OCI-M2 (cell line): Measurements from ENCODE around the gene DSTN.

Source experiments
- DNase-seq: peaks from one replicate; lab custom pipeline; 2025; ENCODE audit not compliant: unreplicated experiment; lab: John Stamatoyannopoulos, UW

Gene DSTN

GRCh38 chr20:17622851-17623508 lies 53.1 kb downstream of the DSTN start:
- no peak for DNase-seq

- DNase-seq: no peak
Measured at GRCh38 chr20:17624070-17624469, 54.2 kb downstream of the DSTN start.

- no peak for DNase-seq
Measured at GRCh38 chr20:17624551-17625245, 54.8 kb downstream of the DSTN start.

- DNase-seq: no peak
Measured at GRCh38 chr20:17625246-17626051, 55.6 kb downstream of the DSTN start.

GRCh38 chr20:17626217-17627007 lies 56.5 kb downstream of the DSTN start:
- DNase-seq: no peak

GRCh38 chr20:17627101-17627955 lies 57.5 kb downstream of the DSTN start:
- no peak for DNase-seq

- DNase-seq: no peak
Measured at GRCh38 chr20:17628101-17628841, 58.4 kb downstream of the DSTN start.

- DNase-seq: no peak
Measured at GRCh38 chr20:17629025-17629424, 59.1 kb downstream of the DSTN start.

- DNase-seq: no peak
Measured at GRCh38 chr20:17629678-17630089, 59.8 kb downstream of the DSTN start.

GRCh38 chr20:17630151-17630805 lies 60.4 kb downstream of the DSTN start:
- DNase-seq: no peak

- DNase-seq: no peak
Measured at GRCh38 chr20:17630806-17631195, 60.9 kb downstream of the DSTN start.

GRCh38 chr20:17631576-17632319 lies 61.9 kb downstream of the DSTN start:
- DNase-seq: no peak

GRCh38 chr20:17633221-17633849 lies 63.5 kb downstream of the DSTN start:
- DNase-seq: no peak

GRCh38 chr20:17633850-17634500 lies 64.1 kb downstream of the DSTN start:
- DNase-seq: no peak

GRCh38 chr20:17634661-17635331 lies 64.9 kb downstream of the DSTN start:
- no peak for DNase-seq

- no peak for DNase-seq
Measured at GRCh38 chr20:17635332-17636244, 65.7 kb downstream of the DSTN start.
